HL-60 (cell line): ENCODE data around the gene MED17.

Experiments
- DNase-seq, 2 experiments: peaks; one replicate each; pipeline ENCODE4 v3.0.0-alpha.2; 2010 to 2020; ENCODE audit warnings: low read depth in 1 of 2, low spot score in 1 of 2
- H3K27ac ChIP-seq: fragments of 250-450 bp; sonication (Bioruptor Pico); replicated peaks from 2 replicates; pipeline ENCODE4 v1.5.1; 2020; ENCODE audit warnings: mild to moderate bottlenecking, moderate library complexity
- H3K27me3 ChIP-seq: fragments of 250-450 bp; sonication (Bioruptor Pico); 2 replicates; pipeline ENCODE4 v1.5.1; 2021; ENCODE audit warnings: mild to moderate bottlenecking, moderate library complexity; ENCODE audit not compliant: insufficient read depth, poor library complexity, severe bottlenecking
- H3K4me3 ChIP-seq: replicated peaks from 2 replicates; pipeline ENCODE4 v1.5.1; 2011; ENCODE audit warnings: mild to moderate bottlenecking, control low read depth, low read length; ENCODE audit not compliant: insufficient read depth
- CTCF ChIP-seq: IDR thresholded peaks from one replicate; pipeline ENCODE4 v1.5.1; 2011; ENCODE audit warnings: low read length, control low read depth, inconsistent platforms; ENCODE audit not compliant: insufficient read depth
- GABPA ChIP-seq: IDR thresholded peaks from 2 replicates; pipeline ENCODE4 v1.6.1; 2012; ENCODE audit warnings: low read depth
- POLR2AphosphoS5 ChIP-seq: IDR thresholded peaks from 2 replicates; pipeline ENCODE4 v1.6.1; 2012; ENCODE audit warnings: low read depth
- REST ChIP-seq: IDR thresholded peaks from 2 replicates; pipeline ENCODE4 v1.6.1; 2012; ENCODE audit warnings: low read depth; ENCODE audit not compliant: insufficient replicate concordance
- SPI1 ChIP-seq: IDR thresholded peaks from 2 replicates; pipeline ENCODE4 v1.6.1; 2012; ENCODE audit warnings: low read depth, mild to moderate bottlenecking, borderline replicate concordance
- long read RNA-seq: library from polyadenylated mRNA; unstranded; transcript quantifications from one replicate; pipeline ENCODE4 v2.0.0, GENCODE V29; 2020

Gene MED17
- long read RNA-seq, full-length matches to known transcripts: 59 of 64 reads
- long read RNA-seq, partial matches to known transcripts: 2 of 64 reads
- long read RNA-seq, other reads (novel, unspliced or antisense): 3 of 64 reads

- Histone ChIP-seq H3K27ac (peak within 1 kb of the TSS; percentile 93), H3K4me3 (peak within 1 kb of the TSS; percentile 95), H3K27me3 (no peaks in the 10 kb centered on the region)
- no peak for TF ChIP-seq REST
- no peak; the same call in 1 of the 2 replicates for TF ChIP-seq SPI1
- peak; percentile 17 for TF ChIP-seq CTCF
- peak; percentile 88 for TF ChIP-seq GABPA
- peak; percentile 81 for TF ChIP-seq POLR2AphosphoS5
- peak; percentile 69 to 94 for DNase-seq
Measured at GRCh38 chr11:93784145-93784934, at the start of gene MED17. Gene MED17 (plus strand): TSS chr11:93784282. CDS start chr11:93784514, 232 bp downstream.

- no peak for DNase-seq
- no peak for TF ChIP-seq CTCF
- TF ChIP-seq SPI1: no peak
- no peak for TF ChIP-seq REST
- TF ChIP-seq POLR2AphosphoS5: peak; percentile 62
- no peak overlapping the region for H3K27ac ChIP-seq
- no peak overlapping the region for H3K4me3 ChIP-seq
- no peaks in the 10 kb centered on the region for H3K27me3 ChIP-seq
Measured at GRCh38 chr11:93734427-93735222, 49.5 kb upstream of the MED17 start.

GRCh38 chr11:93735627-93736026 is 48.5 kb upstream of the MED17 start:
- DNase-seq: no peak
- no peak overlapping the region for H3K4me3 ChIP-seq
- no peak overlapping the region for H3K27ac ChIP-seq
- TF ChIP-seq CTCF: no peak
- TF ChIP-seq POLR2AphosphoS5: no peak
- no peak for TF ChIP-seq SPI1
- TF ChIP-seq GABPA: no peak
- no peak for TF ChIP-seq REST
- no peaks in the 10 kb centered on the region for H3K27me3 ChIP-seq
